Stomach (tissue), 9 donors: ENCODE data around the gene DTWD1. TPM values are rescaled to one million over a fixed set of nuclear protein-coding genes. Genes with fewer than 3 reads are reported as not detected.

Experiments used
- DNase-seq, 2 donors: peaks; one replicate each; pipeline versions ENCODE4 v3.0.0 to v3.0.0-alpha.2; 2013 to 2019
- H3K27ac ChIP-seq, 5 donors: fragments of 200-600 bp in 4 of 5; sonication (generic) in 4 of 5; one replicate each; pipeline ENCODE4 v1.5.1; 2013 to 2019; ENCODE audit warnings: mild to moderate bottlenecking in 1 of 5, moderate library complexity in 1 of 5
- H3K27me3 ChIP-seq, 3 donors: fragments of 200-600 bp; sonication (generic); one replicate each; pipeline ENCODE4 v1.5.1; 2017 to 2019; ENCODE audit warnings: mixed run types in 1 of 3
- H3K36me3 ChIP-seq, 4 donors: fragments of 200-600 bp; sonication (generic); 1 replicate in 3 of 4; 2 replicates in 1 of 4; pipeline ENCODE4 v1.5.1; 2016 to 2019
- H3K4me1 ChIP-seq, 4 donors: fragments of 200-600 bp; sonication (generic); one replicate each; pipeline ENCODE4 v1.5.1; 2016 to 2019
- H3K4me3 ChIP-seq, 4 donors: fragments of 200-600 bp; sonication (generic) in 3 of 4; one replicate each; pipeline ENCODE4 v1.5.1; 2016 to 2019; ENCODE audit warnings: mild to moderate bottlenecking in 1 of 4
- H3K9me3 ChIP-seq, 4 donors: fragments of 200-600 bp; sonication (generic); one replicate each; pipeline ENCODE4 v1.5.1; 2016 to 2019
- EP300 ChIP-seq: sonication (generic); formaldehyde crosslinking; IDR thresholded peaks from one replicate; pipeline ENCODE4 v1.6.1; 2017; ENCODE audit warnings: antibody characterized with exemption
- POLR2A ChIP-seq, 4 donors: fragments of 450-650 bp; IDR thresholded peaks; one replicate each; pipeline ENCODE4 v1.6.1; 2016; ENCODE audit warnings: antibody characterized with exemption in 4 of 4, control low read depth in 2 of 4, mild to moderate bottlenecking in 1 of 4, moderate library complexity in 1 of 4
- POLR2AphosphoS5 ChIP-seq, 3 donors: sonication (generic); formaldehyde crosslinking; IDR thresholded peaks; one replicate each; pipeline ENCODE4 v1.6.1; 2016; ENCODE audit warnings: antibody characterized with exemption in 3 of 3
- WGBS, 5 donors: extraction: QIAGEN DNeasy Blood & Tissue Kit in 3 of 5; methylation state at CpG; one replicate each; pipeline versions ENCODE4 v1.1.5 to v1.1.7; 2013 to 2018; 5-methylcytosine and 5-hydroxymethylcytosine counted together
- intact Hi-C: fragments of 100-400 bp; cut with DNase I; formaldehyde crosslinking; loops from one replicate; pipeline ENCODE4 v1.15.1; 2023; ENCODE audit warnings: low total_unique reads
- polyA plus RNA-seq, 3 donors: library from polyadenylated mRNA; stranded (reverse); fragments of 200-250 nt; gene quantifications; one replicate each; pipeline ENCODE4 v1.2.3, GENCODE V29; 2013
- total RNA-seq, 5 donors: library from RNA; depleted of rRNA; stranded (reverse); fragments of >200 nt; gene quantifications; one replicate each; pipeline versions ENCODE4 v1.1.0 to v1.2.3, GENCODE V29; 2014 to 2016
- TF ChIP-seq, protein P1 (sequence below), 7 experiments: fragments of 450-650 bp in 4 of 7; fragments of 200-600 bp in 3 of 7; sonication (generic) in 3 of 7; IDR thresholded peaks; one replicate each; pipeline ENCODE4 v1.5.1; 2016 to 2019; ENCODE audit warnings: antibody characterized with exemption in 7 of 7, control low read depth in 2 of 7, mild to moderate bottlenecking in 1 of 7
- donor health status: healthy with polysubstance abuse.
- donor health status: Bipolar disorder and iron deficiency.
- donor health status: healthy.

Gene DTWD1
- total and polyA plus RNA-seq, 8 donors = 2.9 to 45.0 (median 17.8) TPM

DNA sequence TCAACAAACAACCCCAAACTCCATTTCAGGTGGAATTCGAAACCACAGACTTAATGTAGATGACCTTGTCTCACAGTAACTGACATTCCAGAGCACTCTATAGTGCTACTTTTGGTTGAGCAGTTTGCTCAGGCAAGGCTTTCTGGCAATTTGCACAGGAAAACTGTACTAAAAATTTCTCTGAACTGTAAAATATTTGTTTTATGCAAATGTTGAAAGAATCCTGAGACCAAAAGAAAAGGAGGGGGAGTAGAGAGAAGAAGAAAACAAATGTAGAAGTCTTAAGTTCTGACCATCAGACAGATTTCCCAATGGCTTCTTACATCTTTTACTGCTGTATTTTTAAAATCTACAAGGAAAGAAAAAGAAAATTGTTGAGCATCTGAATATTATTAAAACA is 53.5 kb downstream of the DTWD1 start:
- WGBS, 5 donors = 49 to 80% (median 61%) methylated on average over 1 of the region's 1 CpG
- TF ChIP-seq POLR2AphosphoS5 (IDR thresholded peaks at IDR 0.05) (no peak), EP300 (no peak)
- TF ChIP-seq, protein P1, sequence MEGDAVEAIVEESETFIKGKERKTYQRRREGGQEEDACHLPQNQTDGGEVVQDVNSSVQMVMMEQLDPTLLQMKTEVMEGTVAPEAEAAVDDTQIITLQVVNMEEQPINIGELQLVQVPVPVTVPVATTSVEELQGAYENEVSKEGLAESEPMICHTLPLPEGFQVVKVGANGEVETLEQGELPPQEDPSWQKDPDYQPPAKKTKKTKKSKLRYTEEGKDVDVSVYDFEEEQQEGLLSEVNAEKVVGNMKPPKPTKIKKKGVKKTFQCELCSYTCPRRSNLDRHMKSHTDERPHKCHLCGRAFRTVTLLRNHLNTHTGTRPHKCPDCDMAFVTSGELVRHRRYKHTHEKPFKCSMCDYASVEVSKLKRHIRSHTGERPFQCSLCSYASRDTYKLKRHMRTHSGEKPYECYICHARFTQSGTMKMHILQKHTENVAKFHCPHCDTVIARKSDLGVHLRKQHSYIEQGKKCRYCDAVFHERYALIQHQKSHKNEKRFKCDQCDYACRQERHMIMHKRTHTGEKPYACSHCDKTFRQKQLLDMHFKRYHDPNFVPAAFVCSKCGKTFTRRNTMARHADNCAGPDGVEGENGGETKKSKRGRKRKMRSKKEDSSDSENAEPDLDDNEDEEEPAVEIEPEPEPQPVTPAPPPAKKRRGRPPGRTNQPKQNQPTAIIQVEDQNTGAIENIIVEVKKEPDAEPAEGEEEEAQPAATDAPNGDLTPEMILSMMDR (IDR thresholded peaks at IDR 0.05) = no peak
- intact Hi-C loops = no loop called here
- Histone ChIP-seq H3K4me3 (no peak overlapping the region), H3K4me1 (no peaks in the 10 kb centered on the region), H3K27me3 (no peaks in the 10 kb centered on the region), H3K36me3 (no peaks in the 10 kb centered on the region), H3K27ac (peak overlapping the region in 1 of 5 donors; percentile 54), H3K9me3 (no peaks in the 10 kb centered on the region)
- DNase-seq = no peak

DNA sequence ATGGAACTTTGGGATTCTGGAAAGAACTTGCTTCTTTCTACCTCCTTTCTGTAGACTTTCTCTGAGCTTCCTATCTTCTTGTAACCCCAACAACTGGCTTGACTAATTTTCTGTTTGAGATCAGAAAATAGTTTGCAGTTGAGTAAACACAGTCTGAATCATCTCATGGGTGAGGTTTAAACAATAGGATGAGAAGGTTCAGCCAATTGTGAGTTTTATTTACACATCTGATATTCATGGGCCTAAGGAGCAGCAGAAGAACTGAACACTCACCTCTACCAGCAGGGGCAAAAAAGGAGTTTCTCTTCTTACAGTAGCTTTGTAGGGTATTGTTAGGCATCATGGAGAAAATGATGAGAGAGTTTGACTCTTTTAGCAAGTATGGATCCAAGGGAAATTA is 54.2 kb downstream of the DTWD1 start:
- no peaks in the 10 kb centered on the region for H3K9me3 ChIP-seq
- H3K27ac ChIP-seq = peak overlapping the region in 1 of 5 donors; percentile 54
- H3K36me3 ChIP-seq = no peaks in the 10 kb centered on the region
- H3K4me3 ChIP-seq = no peak overlapping the region
- DNase-seq = peak in 1 of 2 donors; percentile 5
- TF ChIP-seq, protein P1 (IDR thresholded peaks at IDR 0.05) = no peak
- TF ChIP-seq POLR2AphosphoS5 (IDR thresholded peaks at IDR 0.05) = no peak
- TF ChIP-seq POLR2A (IDR thresholded peaks at IDR 0.05) = no peak
- no peak for TF ChIP-seq EP300
- no peaks in the 10 kb centered on the region for H3K4me1 ChIP-seq
- H3K27me3 ChIP-seq = no peaks in the 10 kb centered on the region
- intact Hi-C loops = no loop called here

DNA sequence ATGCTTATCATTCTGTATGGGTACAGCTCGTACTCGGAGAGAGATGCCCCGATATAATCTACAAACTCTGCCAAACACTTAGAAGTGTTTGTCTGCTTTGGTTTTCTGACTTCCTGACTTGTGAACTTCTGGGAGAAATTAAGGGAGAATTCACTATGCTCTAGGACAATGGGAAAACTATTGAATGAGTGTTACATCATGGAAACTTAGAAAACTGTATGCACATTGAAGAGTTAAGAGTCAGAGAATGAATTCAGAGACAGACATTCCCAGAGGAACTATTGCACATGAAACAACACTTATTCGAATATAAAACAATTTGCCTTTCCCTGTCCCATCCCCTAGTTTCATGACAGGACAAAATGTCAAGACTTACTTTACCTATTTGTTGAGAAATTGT is 57.8 kb downstream of the DTWD1 start:
- WGBS, 5 donors = 74 to 86% (median 82%) methylated on average over 4 of the region's 4 CpGs
- H3K4me3 ChIP-seq = no peak overlapping the region
- intact Hi-C loops = no loop called here

DNA sequence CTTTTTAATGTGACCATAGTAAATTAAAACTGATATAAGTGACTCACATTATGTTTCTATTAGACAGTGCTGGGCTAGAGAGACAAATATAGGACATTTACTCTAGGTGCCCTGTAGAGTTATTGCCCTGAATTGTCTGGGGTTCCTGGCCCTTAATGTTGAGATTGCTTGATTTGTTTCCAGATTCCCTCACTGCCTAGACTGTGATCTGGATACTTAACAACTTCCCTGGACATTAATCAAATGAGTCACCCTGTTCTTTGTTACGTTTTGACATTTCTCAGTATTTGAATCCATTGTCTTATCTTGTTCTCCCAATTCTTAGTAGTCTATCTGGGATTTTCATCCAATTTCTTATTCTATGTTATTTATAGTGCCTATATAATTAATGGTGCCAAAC is 65.8 kb downstream of the DTWD1 start:
- intact Hi-C loops = no loop called here
- DNase-seq = no peak
- Histone ChIP-seq H3K36me3 (no peaks in the 10 kb centered on the region), H3K4me1 (no peaks in the 10 kb centered on the region), H3K27ac (no peak overlapping the region), H3K27me3 (no peaks in the 10 kb centered on the region), H3K4me3 (no peak overlapping the region), H3K9me3 (no peaks in the 10 kb centered on the region)
- WGBS, 5 donors = 50 to 59% (median 54%) methylated on average over 1 of the region's 1 CpG
- TF ChIP-seq POLR2AphosphoS5 (IDR thresholded peaks at IDR 0.05) (no peak), EP300 (no peak), POLR2A (IDR thresholded peaks at IDR 0.05) (no peak)
- TF ChIP-seq, protein P1 (IDR thresholded peaks at IDR 0.05) = no peak

More for the DNA sequence above, 57.8 kb downstream of the DTWD1 start:
- Histone ChIP-seq H3K27ac (no peak overlapping the region), H3K9me3 (no peaks in the 10 kb centered on the region), H3K27me3 (no peaks in the 10 kb centered on the region), H3K36me3 (no peaks in the 10 kb centered on the region), H3K4me1 (no peaks in the 10 kb centered on the region)
- DNase-seq = no peak
- TF ChIP-seq, protein P1 (IDR thresholded peaks at IDR 0.05) = no peak
- TF ChIP-seq EP300 = no peak
